Stimulated activated naive CD8-positive, alpha-beta T cell treated with anti-CD3 and anti-CD28 coated beads, Interleukin-15, Interleukin-2, amounts not matched to agents 100 U/mL and 50 U/mL, for 24 hours (primary cell): ENCODE results near the gene ZNF428.
"Not testable (repeated sequence)": the region's sequence is repeated elsewhere in the genome, so short reads cannot be mapped to it uniquely, and the experiment has no call there.

Experiments
- ATAC-seq: fragments of 150-1000 bp; cut with Tn5 transposase; one replicate; pipeline ENCODE4 v1.10.0; 2021
- DNase-seq: peaks from one replicate; pipeline ENCODE4 v3.0.0; 2021

Gene ZNF428

GRCh38 chr19:43639519-43640423 is 20.3 kb upstream of the ZNF428 start, which contains the start of gene CADM4:
Gene CADM4 (minus strand): TSS chr19:43639850. CDS start chr19:43639790, 60 bp downstream.
- peak; percentile 65 for ATAC-seq
- DNase-seq, result peak; percentile 51

GRCh38 chr19:43638995-43639518 is 19.6 kb upstream of the ZNF428 start:
- no peak for DNase-seq
- ATAC-seq, result no peak

- DNase-seq (no peak), ATAC-seq (no peak)
Observed at GRCh38 chr19:43638214-43638994, 19.0 kb upstream of the ZNF428 start.

- ATAC-seq (no peak), DNase-seq (no peak)
Observed at GRCh38 chr19:43636121-43636683, 16.8 kb upstream of the ZNF428 start.

GRCh38 chr19:43635561-43635940 is 16.1 kb upstream of the ZNF428 start:
- not testable (repeated sequence) for ATAC-seq, DNase-seq

- ATAC-seq (no peak), DNase-seq (no peak)
Observed at GRCh38 chr19:43634872-43635560, 15.6 kb upstream of the ZNF428 start.

GRCh38 chr19:43634506-43634871 is 15.1 kb upstream of the ZNF428 start:
- DNase-seq (no peak), ATAC-seq (no peak)

- DNase-seq, result no peak
- ATAC-seq, result no peak
Observed at GRCh38 chr19:43634068-43634467, 14.6 kb upstream of the ZNF428 start.

GRCh38 chr19:43633520-43633919 is 14.1 kb upstream of the ZNF428 start:
- DNase-seq (no peak), ATAC-seq (no peak)

GRCh38 chr19:43631491-43631890 is 12.1 kb upstream of the ZNF428 start:
- ATAC-seq (no peak), DNase-seq (no peak)

GRCh38 chr19:43628646-43629326 is 9.4 kb upstream of the ZNF428 start:
- ATAC-seq, result no peak
- no peak for DNase-seq

GRCh38 chr19:43626838-43627237 is 7.4 kb upstream of the ZNF428 start:
- no peak for DNase-seq
- ATAC-seq, result no peak

- DNase-seq (peak; percentile 37), ATAC-seq (no peak)
Observed at GRCh38 chr19:43625918-43626579, 6.6 kb upstream of the ZNF428 start.

- ATAC-seq (peak; percentile 70), DNase-seq (peak; percentile 90)
Observed at GRCh38 chr19:43624933-43625332, 5.5 kb upstream of the ZNF428 start.

- DNase-seq (peak; percentile 29), ATAC-seq (no peak)
Observed at GRCh38 chr19:43623889-43624670, 4.7 kb upstream of the ZNF428 start.

- ATAC-seq (no peak), DNase-seq (no peak)
Observed at GRCh38 chr19:43622956-43623355, 3.5 kb upstream of the ZNF428 start.

- no peak for ATAC-seq
- no peak for DNase-seq
Observed at GRCh38 chr19:43622070-43622469, 2.6 kb upstream of the ZNF428 start.

GRCh38 chr19:43620061-43621001 is 902 bp upstream of the ZNF428 start:
- DNase-seq (no peak), ATAC-seq (peak; percentile 5)

- DNase-seq (peak; percentile 66), ATAC-seq (peak; percentile 53)
Observed at GRCh38 chr19:43618921-43619261, 538 bp downstream of the ZNF428 start.
